OCI-LY7 (cell line): ENCODE results near the gene PAH.

Experiments
- EZH2phosphoT487 ChIP-seq: fragments of 200-600 bp; sonication (generic); IDR thresholded peaks from 2 replicates; pipeline ENCODE4 v1.6.1; 2018; ENCODE audit warnings: low read depth, borderline replicate concordance, mild to moderate bottlenecking, mixed run types, antibody characterized with exemption, low read length, moderate library complexity, mixed read lengths
- TF ChIP-seq, protein P1 (sequence below): fragments of 200-600 bp; sonication (generic); conservative IDR thresholded peaks from 2 replicates; pipeline ENCODE4 v1.5.1; 2014; ENCODE audit warnings: mild to moderate bottlenecking, antibody characterized with exemption, low read length, moderate library complexity, mixed read lengths

DNA sequence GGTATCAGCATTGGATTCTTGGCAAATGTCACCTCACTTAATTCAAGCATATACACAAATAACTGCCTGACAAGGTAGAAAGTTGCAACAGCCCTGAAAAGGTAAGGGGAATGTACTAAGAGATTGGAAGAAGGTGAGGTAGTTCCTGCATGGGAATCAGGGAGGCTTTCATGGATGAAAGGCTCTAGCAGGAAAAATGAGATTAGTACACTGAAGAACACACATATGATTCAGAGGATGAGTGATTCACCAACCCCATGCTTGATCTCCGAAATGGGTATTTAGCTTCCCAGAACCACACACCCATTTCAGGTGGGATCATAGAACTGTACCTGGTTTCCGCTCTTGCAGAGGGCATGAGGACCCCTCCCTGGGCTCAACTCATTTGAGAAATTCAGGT, 65.8 kb downstream of the PAH start:
- TF ChIP-seq, protein P1, sequence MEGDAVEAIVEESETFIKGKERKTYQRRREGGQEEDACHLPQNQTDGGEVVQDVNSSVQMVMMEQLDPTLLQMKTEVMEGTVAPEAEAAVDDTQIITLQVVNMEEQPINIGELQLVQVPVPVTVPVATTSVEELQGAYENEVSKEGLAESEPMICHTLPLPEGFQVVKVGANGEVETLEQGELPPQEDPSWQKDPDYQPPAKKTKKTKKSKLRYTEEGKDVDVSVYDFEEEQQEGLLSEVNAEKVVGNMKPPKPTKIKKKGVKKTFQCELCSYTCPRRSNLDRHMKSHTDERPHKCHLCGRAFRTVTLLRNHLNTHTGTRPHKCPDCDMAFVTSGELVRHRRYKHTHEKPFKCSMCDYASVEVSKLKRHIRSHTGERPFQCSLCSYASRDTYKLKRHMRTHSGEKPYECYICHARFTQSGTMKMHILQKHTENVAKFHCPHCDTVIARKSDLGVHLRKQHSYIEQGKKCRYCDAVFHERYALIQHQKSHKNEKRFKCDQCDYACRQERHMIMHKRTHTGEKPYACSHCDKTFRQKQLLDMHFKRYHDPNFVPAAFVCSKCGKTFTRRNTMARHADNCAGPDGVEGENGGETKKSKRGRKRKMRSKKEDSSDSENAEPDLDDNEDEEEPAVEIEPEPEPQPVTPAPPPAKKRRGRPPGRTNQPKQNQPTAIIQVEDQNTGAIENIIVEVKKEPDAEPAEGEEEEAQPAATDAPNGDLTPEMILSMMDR = no peak
- no peak for TF ChIP-seq EZH2phosphoT487
